GM12878 (cell line): ENCODE measurements around the gene RUFY3. TPM values are rescaled to one million over a fixed set of nuclear protein-coding genes. Genes with fewer than 3 reads are reported as not detected.
A peak's percentile ranks its signal among the peaks of the same experiment; 100 is the strongest.

Experiments
- ATAC-seq: fragments of 200-7000 bp; cut with Tn5 transposase; 3 replicates; pipeline ENCODE4 v1.9.1; 2020; ENCODE audit warnings: mild to moderate bottlenecking, moderate library complexity
- BruUV-seq: library from RNA; stranded (reverse); fragments of 400-500 nt; replicated peaks from 2 replicates; lab custom pipeline; 2021; lab: Mats Ljungman, UMichigan
- CTCF ChIA-PET: fragments of 300-600 bp; sonication (Branson Sonifier 250); formaldehyde crosslinking; extraction: SDS; loops from one replicate; lab custom pipeline; 2021; ENCODE audit warnings: inconsistent platforms; lab: Yijun Ruan, JAX
- POLR2A ChIA-PET: fragments of 350-600 bp; formaldehyde crosslinking; extraction: SDS; loops from one replicate; lab custom pipeline; 2021; ENCODE audit warnings: inconsistent platforms; lab: Charles Lee
- RAD21 ChIA-PET: fragments of 300-600 bp; sonication (Branson Sonifier 250); formaldehyde crosslinking; loops from one replicate; lab custom pipeline; 2023; ENCODE audit warnings: antibody characterized with exemption; ENCODE audit not compliant: unreplicated experiment; lab: Charles Lee
- SMC1A ChIA-PET: fragments of 300-600 bp; sonication (Branson Sonifier 250); formaldehyde crosslinking; loops from one replicate; lab custom pipeline; 2023; ENCODE audit not compliant: unreplicated experiment, uncharacterized antibody; lab: Charles Lee
- DNase-seq: peaks from one replicate; pipeline ENCODE4 v3.0.0-alpha.2; 2011; ENCODE audit warnings: low read depth, low spot score
- FAIRE-seq: peaks from 3 replicates; lab custom pipeline; 2011; peaks lifted over from hg19 to GRCh38; lab: Jason Lieb, UNC
- H2AFZ ChIP-seq: 2 replicates; pipeline ENCODE4 v1.6.0; 2011; ENCODE audit warnings: low read depth, low read length, control low read depth; ENCODE audit not compliant: control insufficient read depth
- H3K27ac ChIP-seq: 2 replicates; pipeline ENCODE4 v1.5.1; 2011; ENCODE audit warnings: control low read depth; ENCODE audit not compliant: control insufficient read depth, insufficient read depth
- H3K27me3 ChIP-seq, 2 experiments: replicated peaks in 1 of 2; 2 replicates each; pipeline versions ENCODE4 v1.6.0 to v1.6.1; 2011; ENCODE audit warnings: low read length in 1 of 2; ENCODE audit not compliant: control insufficient read depth in 2 of 2, insufficient read depth in 2 of 2
- H3K36me3 ChIP-seq, 2 experiments: 2 replicates each; pipeline ENCODE4 v1.5.1; 2011; ENCODE audit warnings: low read length in 1 of 2; ENCODE audit not compliant: control insufficient read depth in 2 of 2, insufficient read depth in 2 of 2
- H3K4me1 ChIP-seq: 2 replicates; pipeline ENCODE4 v1.6.1; 2011; ENCODE audit warnings: mild to moderate bottlenecking, low read length, moderate library complexity, mixed read lengths; ENCODE audit not compliant: control insufficient read depth, insufficient read depth
- H3K4me2 ChIP-seq: 2 replicates; pipeline ENCODE4 v1.6.0; 2011; ENCODE audit warnings: control low read depth; ENCODE audit not compliant: control insufficient read depth, insufficient read depth
- H3K4me3 ChIP-seq: fragments of 200-600 bp; sonication (generic); 2 replicates; pipeline ENCODE4 v1.5.1; 2016
- H3K79me2 ChIP-seq: 2 replicates; pipeline ENCODE4 v1.6.0; 2011; ENCODE audit warnings: low read length; ENCODE audit not compliant: control insufficient read depth, insufficient read depth
- H3K9ac ChIP-seq: 2 replicates; pipeline ENCODE4 v1.8.0; 2011; ENCODE audit warnings: low read length, control low read depth, mixed read lengths; ENCODE audit not compliant: control insufficient read depth, insufficient read depth
- H3K9me3 ChIP-seq: replicated peaks from 3 replicates; pipeline ENCODE4 v1.5.1; 2011; ENCODE audit warnings: mild to moderate bottlenecking, low read length; ENCODE audit not compliant: control insufficient read depth, insufficient read depth
- H4K20me1 ChIP-seq: 2 replicates; pipeline ENCODE4 v1.6.0; 2011; ENCODE audit not compliant: control insufficient read depth, insufficient read depth
- ATF7 ChIP-seq: fragments of 450-650 bp; IDR thresholded peaks from 2 replicates; pipeline ENCODE4 v1.6.1; 2016; ENCODE audit warnings: low read depth, mild to moderate bottlenecking
- CBX5 ChIP-seq: sonication (generic); IDR thresholded peaks from 2 replicates; pipeline ENCODE4 v1.6.1; 2016; ENCODE audit warnings: low read depth, moderate library complexity, mild to moderate bottlenecking, inconsistent platforms
- CREM ChIP-seq: IDR thresholded peaks from 2 replicates; pipeline ENCODE4 v1.6.1; 2014; ENCODE audit warnings: antibody characterized with exemption, low read depth
- ETV6 ChIP-seq, 2 experiments: fragments of 450-650 bp in 1 of 2; IDR thresholded peaks in 1 of 2; conservative IDR thresholded peaks in 1 of 2; 2 replicates each; pipeline ENCODE4 v1.6.1; 2014; ENCODE audit warnings: antibody characterized with exemption in 1 of 2, borderline replicate concordance in 1 of 2, low read depth in 1 of 2, mild to moderate bottlenecking in 1 of 2, moderate library complexity in 1 of 2
- FOXM1 ChIP-seq: IDR thresholded peaks from 2 replicates; pipeline ENCODE4 v1.6.1; 2012; ENCODE audit warnings: low read depth, mild to moderate bottlenecking, inconsistent platforms, low read length, moderate library complexity
- GABPA ChIP-seq: IDR thresholded peaks from 2 replicates; pipeline ENCODE4 v1.6.1; 2014; ENCODE audit warnings: antibody characterized with exemption, low read depth, mild to moderate bottlenecking, inconsistent platforms
- JUNB ChIP-seq: IDR thresholded peaks from 2 replicates; pipeline ENCODE4 v1.6.1; 2016; ENCODE audit warnings: antibody characterized with exemption, mild to moderate bottlenecking
- KLF5 ChIP-seq: fragments of 450-650 bp; IDR thresholded peaks from 2 replicates; pipeline ENCODE4 v1.6.1; 2014; ENCODE audit warnings: mild to moderate bottlenecking; ENCODE audit not compliant: partially characterized antibody
- MTA2 ChIP-seq: fragments of 450-650 bp; IDR thresholded peaks from 2 replicates; pipeline ENCODE4 v1.6.1; 2016; ENCODE audit warnings: low read depth, mild to moderate bottlenecking, moderate library complexity
- MTA3 ChIP-seq: IDR thresholded peaks from 2 replicates; pipeline ENCODE4 v1.6.1; 2012; ENCODE audit warnings: low read length, inconsistent platforms, borderline replicate concordance
- NFIC ChIP-seq: IDR thresholded peaks from 2 replicates; pipeline ENCODE4 v1.6.1; 2012; ENCODE audit warnings: low read depth, mild to moderate bottlenecking, inconsistent platforms, low read length, moderate library complexity
- RUNX3 ChIP-seq: IDR thresholded peaks from 2 replicates; pipeline ENCODE4 v1.6.1; 2012; ENCODE audit warnings: low read length, inconsistent platforms
- SMAD5 ChIP-seq: IDR thresholded peaks from 2 replicates; pipeline ENCODE4 v1.6.1; 2016; ENCODE audit warnings: antibody characterized with exemption, low read depth
- SMARCA5 ChIP-seq: fragments of 450-650 bp; IDR thresholded peaks from 2 replicates; pipeline ENCODE4 v1.6.1; 2017; ENCODE audit warnings: mild to moderate bottlenecking
- ZNF384 ChIP-seq: IDR thresholded peaks from 2 replicates; pipeline ENCODE4 v1.6.1; 2012; ENCODE audit warnings: low read depth, mild to moderate bottlenecking, low read length, improper control_type of control experiment, borderline replicate concordance
- WGBS: methylation state at CpG from one replicate; pipeline ENCODE4 v1.1.6; 2016; ENCODE audit warnings: low lambda C conversion rate; ENCODE audit not compliant: insufficient replicate concordance, insufficient coverage; ENCODE audit errors: missing lambda C conversion rate; 5-methylcytosine and 5-hydroxymethylcytosine counted together
- in situ Hi-C: fragments of 300-500 bp; cut with MboI; formaldehyde crosslinking; loops from 9 replicates; pipeline ENCODE4 v1.14.3; 2018; ENCODE audit warnings: mixed read lengths
- intact Hi-C: fragments of 100-400 bp; cut with micrococcal nuclease; formaldehyde crosslinking; loops from one replicate; pipeline ENCODE4 v1.14.2; 2022; ENCODE audit not compliant: unreplicated experiment
- polyA plus RNA-seq, 11 experiments: library from polyadenylated mRNA; depleted of rRNA in 4 of 11; unstranded in 6 of 11; stranded (reverse) in 5 of 11; fragments of >200 nt; fragmentation: Nextera tagmentation in 4 of 11; fragmentation: Illumina TruSeq in 1 of 11; extraction: Ambion mirVana in 4 of 11; extraction: Trizol in 1 of 11; gene quantifications; 1 replicate in 1 of 11; 2 replicates in 10 of 11; pipeline versions ENCODE4 v1.2.1 to v1.2.3, GENCODE V29; 2011 to 2016; ENCODE audit warnings: inconsistent platforms in 2 of 11, missing spikeins in 2 of 11, low read depth in 1 of 11
- total RNA-seq, 4 experiments: library from RNA; depleted of rRNA in 3 of 4; stranded (reverse); fragments of >200 nt in 3 of 4; fragmentation: Illumina TruSeq in 1 of 4; extraction: Trizol in 1 of 4; gene quantifications; 2 replicates each; pipeline versions ENCODE4 v1.2.1 to v1.2.3, GENCODE V29; 2013 to 2021
- TF ChIP-seq, protein P1 (sequence below): IDR thresholded peaks from 2 replicates; pipeline ENCODE4 v1.6.1; 2012; ENCODE audit warnings: low read length, inconsistent platforms

The RUFY3 gene
- total and polyA plus RNA-seq, 10 of the 15 experiments (the other 5 are each of a cell fraction or from before 2014, with no cell fraction given): 5.1 to 28.3 (median 13.1) TPM

DNA sequence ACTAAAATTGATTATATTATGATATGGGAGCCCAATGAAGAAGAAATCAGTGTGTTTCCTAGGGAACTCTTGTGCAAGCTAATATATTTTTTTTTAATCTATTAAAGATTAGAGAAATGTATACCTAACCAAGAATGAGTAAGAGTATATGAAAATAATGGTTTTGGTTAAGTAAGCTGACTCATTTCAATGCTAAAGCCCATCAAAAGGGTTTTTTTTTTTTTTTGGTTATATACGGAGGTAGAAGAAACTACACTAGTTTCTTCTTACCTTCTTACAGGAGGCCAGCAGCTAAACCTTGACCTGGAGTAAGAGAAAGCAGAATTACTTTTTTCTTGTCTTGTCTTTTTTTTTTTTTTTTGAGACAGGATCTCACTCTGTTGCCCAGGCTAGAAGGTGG lies 27.5 kb downstream of the RUFY3 start:
- RAD21 ChIA-PET: interaction anchor here (0.7 to 7.5 kb wide), 9 partner anchors 10 to 60 kb away, joined by 3 to 86 read pairs (median 3); partner anchors contain the start of gene UTP3
- no peaks in the 10 kb centered on the region for H3K79me2 ChIP-seq
- no peak for DNase-seq

More for the DNA sequence above, 27.5 kb downstream of the RUFY3 start:
- no TSS peak for BruUV-seq
- ChIA-PET CTCF (interaction anchor here (0.6 to 3.3 kb wide), 9 partner anchors 11 to 1329 kb away, joined by 3 to 44 read pairs (median 4); no protein-coding TSS in a partner anchor), SMC1A (interaction anchor here (1.0 to 14.0 kb wide), 9 partner anchors 10 to 255 kb away, joined by 3 to 204 read pairs (median 4); no protein-coding TSS in a partner anchor), POLR2A (interaction anchor here (0.5 to 1.6 kb wide), 7 partner anchors 11 to 196 kb away, joined by 3 to 22 read pairs (median 3); no protein-coding TSS in a partner anchor)
- in situ Hi-C loops (no loop called here), intact Hi-C loops (no loop called here)
- Histone ChIP-seq H3K4me1 (peaks cover 29% of the 10 kb centered on the region), H3K9ac (no peak overlapping the region), H3K9me3 (no peaks in the 10 kb centered on the region), H4K20me1 (no peaks in the 10 kb centered on the region), H2AFZ (no peak overlapping the region), H3K4me3 (no peak overlapping the region), H3K36me3 (no peaks in the 10 kb centered on the region), H3K4me2 (peak overlapping the region; percentile 33; the same call in 1 of the 2 replicates), H3K27me3 (no peaks in the 10 kb centered on the region; a peak in 1 of 4 replicates), H3K27ac (no peak overlapping the region)
- WGBS: 0% methylated on average over 1 of the region's 1 CpG
- ATAC-seq (peak; percentile 82), FAIRE-seq (no peak)
- TF ChIP-seq RUNX3: peak; percentile 86
- 0 out of 2 replicates have a peak, but pooled peaks have one; percentile 32 for TF ChIP-seq CREM
- peak; percentile 68; the same call in 1 of the 2 replicates for TF ChIP-seq MTA3
- TF ChIP-seq ZNF384: peak; percentile 81; the same call in 1 of the 2 replicates
- TF ChIP-seq KLF5: no peak
- TF ChIP-seq CBX5: no peak
- no peak for TF ChIP-seq SMARCA5
- TF ChIP-seq GABPA: 0 out of 2 replicates have a peak, but pooled peaks have one; percentile 41
- TF ChIP-seq JUNB: peak; percentile 93
- TF ChIP-seq NFIC: peak; percentile 85
- peak; percentile 24; the same call in 1 of the 2 replicates for TF ChIP-seq ATF7
- TF ChIP-seq FOXM1: peak; percentile 54; the same call in 1 of the 2 replicates
- TF ChIP-seq ETV6 (conservative IDR thresholded peaks at IDR 0.05 in 1 of 2, IDR thresholded peaks at IDR 0.05 in 1 of 2; ENCODE audit: borderline replicate concordance in 1 of 2, low read depth in 1 of 2): no peak
- peak; percentile 72; the same call in 1 of the 2 replicates for TF ChIP-seq MTA2
- TF ChIP-seq, protein P1, sequence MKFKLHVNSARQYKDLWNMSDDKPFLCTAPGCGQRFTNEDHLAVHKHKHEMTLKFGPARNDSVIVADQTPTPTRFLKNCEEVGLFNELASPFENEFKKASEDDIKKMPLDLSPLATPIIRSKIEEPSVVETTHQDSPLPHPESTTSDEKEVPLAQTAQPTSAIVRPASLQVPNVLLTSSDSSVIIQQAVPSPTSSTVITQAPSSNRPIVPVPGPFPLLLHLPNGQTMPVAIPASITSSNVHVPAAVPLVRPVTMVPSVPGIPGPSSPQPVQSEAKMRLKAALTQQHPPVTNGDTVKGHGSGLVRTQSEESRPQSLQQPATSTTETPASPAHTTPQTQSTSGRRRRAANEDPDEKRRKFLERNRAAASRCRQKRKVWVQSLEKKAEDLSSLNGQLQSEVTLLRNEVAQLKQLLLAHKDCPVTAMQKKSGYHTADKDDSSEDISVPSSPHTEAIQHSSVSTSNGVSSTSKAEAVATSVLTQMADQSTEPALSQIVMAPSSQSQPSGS: peak; percentile 67; the same call in 1 of the 2 replicates
- no peak for TF ChIP-seq SMAD5
